Measurements from ENCODE around the gene NAT10. TPM values are rescaled to one million over a fixed set of nuclear protein-coding genes. Genes with fewer than 3 reads are reported as not detected.

The NAT10 gene
- polyA plus RNA-seq, 1 experiment = 35.0 TPM

DNA sequence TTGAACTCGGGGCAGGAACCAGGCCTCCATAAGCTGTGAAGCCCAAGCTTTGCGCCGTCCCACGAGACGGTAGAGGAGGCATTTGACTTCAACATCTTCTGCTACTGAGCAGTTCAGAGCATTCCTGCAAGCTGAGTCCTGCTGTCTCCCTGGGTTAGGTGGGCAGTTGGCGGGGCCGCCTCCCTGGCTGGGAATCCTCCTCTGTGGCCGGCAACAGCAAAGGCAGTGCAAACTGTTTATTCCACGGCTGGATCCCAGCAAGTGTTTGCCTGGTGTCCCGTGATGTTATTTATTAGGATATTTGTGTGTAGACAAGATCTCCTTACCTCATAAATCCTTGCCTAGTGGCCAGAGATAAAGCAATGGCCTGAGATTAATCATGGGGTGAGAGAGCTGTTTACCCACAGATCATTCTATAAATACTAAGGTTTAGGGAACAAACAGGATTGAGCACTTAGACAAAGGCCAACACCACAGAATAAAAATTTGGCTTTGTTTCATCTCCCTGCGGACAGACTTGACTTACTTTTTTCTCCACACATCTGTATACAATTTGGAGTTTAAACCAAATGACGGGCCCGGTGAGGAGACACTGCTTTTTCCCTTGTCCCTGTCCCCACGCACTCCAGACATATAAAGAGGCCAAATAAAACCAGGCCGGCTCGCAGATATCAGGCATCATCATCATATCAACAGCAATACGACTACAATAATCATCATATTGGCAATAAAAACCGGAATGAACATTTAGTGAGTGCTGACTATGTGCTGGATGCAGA, 63.4 kb downstream of the NAT10 start:
- TF ChIP-seq, protein P1, sequence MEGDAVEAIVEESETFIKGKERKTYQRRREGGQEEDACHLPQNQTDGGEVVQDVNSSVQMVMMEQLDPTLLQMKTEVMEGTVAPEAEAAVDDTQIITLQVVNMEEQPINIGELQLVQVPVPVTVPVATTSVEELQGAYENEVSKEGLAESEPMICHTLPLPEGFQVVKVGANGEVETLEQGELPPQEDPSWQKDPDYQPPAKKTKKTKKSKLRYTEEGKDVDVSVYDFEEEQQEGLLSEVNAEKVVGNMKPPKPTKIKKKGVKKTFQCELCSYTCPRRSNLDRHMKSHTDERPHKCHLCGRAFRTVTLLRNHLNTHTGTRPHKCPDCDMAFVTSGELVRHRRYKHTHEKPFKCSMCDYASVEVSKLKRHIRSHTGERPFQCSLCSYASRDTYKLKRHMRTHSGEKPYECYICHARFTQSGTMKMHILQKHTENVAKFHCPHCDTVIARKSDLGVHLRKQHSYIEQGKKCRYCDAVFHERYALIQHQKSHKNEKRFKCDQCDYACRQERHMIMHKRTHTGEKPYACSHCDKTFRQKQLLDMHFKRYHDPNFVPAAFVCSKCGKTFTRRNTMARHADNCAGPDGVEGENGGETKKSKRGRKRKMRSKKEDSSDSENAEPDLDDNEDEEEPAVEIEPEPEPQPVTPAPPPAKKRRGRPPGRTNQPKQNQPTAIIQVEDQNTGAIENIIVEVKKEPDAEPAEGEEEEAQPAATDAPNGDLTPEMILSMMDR (IDR thresholded peaks at IDR 0.05; ENCODE audit: insufficient read depth, low read depth, low read length) = no peak
- ChIA-PET CTCF (interaction anchor here (0.5 to 6.2 kb wide), 5 partner anchors 19 to 279 kb away, joined by 3 to 112 read pairs (median 3); partner anchors contain the start of gene ABTB2), POLR2A (no interaction called here)
- Histone ChIP-seq H3K27me3 (ENCODE audit: control insufficient read depth, insufficient read depth, low read length) (no peaks in the 10 kb centered on the region), H3K4me3 (ENCODE audit: low read depth, low read length) (no peak overlapping the region), H3K36me3 (ENCODE audit: control insufficient read depth, insufficient read depth, low read length) (peaks cover 2% of the 10 kb centered on the region; the same call in 1 of the 2 replicates)
- DNase-seq (ENCODE audit: low read depth) = peak; percentile 70

DNA sequence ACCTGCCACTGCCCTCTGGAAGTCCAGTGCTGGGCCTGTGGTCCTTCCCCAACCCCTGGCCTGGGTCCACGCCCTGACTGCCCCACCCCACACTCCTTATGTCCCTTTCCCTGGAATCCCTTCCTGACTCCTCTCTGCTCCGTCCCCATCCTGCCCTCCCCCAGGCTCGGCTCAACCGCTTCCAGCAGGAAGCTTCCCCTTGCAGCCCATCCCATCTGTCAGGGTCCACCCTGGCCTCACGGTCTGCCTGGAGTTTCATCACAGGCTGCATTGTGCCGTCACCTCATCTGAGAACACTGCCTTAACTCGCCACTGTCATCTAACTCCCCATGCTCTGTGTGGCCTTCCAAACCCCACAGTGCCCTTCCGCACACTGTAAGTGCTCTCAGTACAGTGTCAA, 64.3 kb downstream of the NAT10 start:
- Histone ChIP-seq H3K27me3 (ENCODE audit: control insufficient read depth, insufficient read depth, low read length) (no peaks in the 10 kb centered on the region), H3K36me3 (ENCODE audit: control insufficient read depth, insufficient read depth, low read length) (no peaks in the 10 kb centered on the region; the same call in 1 of the 2 replicates), H3K4me3 (ENCODE audit: low read depth, low read length) (no peak overlapping the region)
- TF ChIP-seq, protein P1 (IDR thresholded peaks at IDR 0.05; ENCODE audit: insufficient read depth, low read depth, low read length) = no peak
- no peak for DNase-seq (ENCODE audit: low read depth)
- CTCF ChIA-PET = interaction anchor here (0.5 to 6.2 kb wide), 5 partner anchors 19 to 279 kb away, joined by 3 to 112 read pairs (median 3); partner anchors contain the start of gene ABTB2
- POLR2A ChIA-PET = no interaction called here

DNA sequence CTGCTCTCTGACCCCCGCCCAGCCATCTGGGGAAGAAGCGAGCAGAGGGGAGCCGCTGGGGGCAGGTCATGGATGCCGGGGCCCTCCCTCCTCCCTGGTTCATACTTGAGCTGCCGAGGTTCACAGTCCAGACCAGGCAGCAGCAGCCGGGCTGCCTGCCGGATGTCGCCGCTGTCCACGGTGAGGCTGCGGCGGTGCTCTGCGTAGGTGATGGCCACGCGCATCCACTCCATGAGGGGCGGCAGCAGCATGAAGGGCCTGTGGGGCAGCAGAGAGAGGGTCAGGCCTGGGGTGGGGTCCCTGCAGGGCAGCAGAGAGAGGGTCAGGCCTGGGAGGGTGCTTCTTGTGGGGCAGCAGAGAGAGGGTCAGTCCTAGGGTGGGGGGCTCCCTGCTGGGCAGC, 67.6 kb downstream of the NAT10 start:
- CTCF ChIA-PET = interaction anchor here (0.9 to 6.2 kb wide), 4 partner anchors 14 to 188 kb away, joined by 3 to 112 read pairs (median 4); partner anchors contain the start of gene ABTB2
- no peak overlapping the region for H3K4me3 ChIP-seq (ENCODE audit: low read depth, low read length)
- POLR2A ChIA-PET = no interaction called here
- no peaks in the 10 kb centered on the region for H3K27me3 ChIP-seq (ENCODE audit: control insufficient read depth, insufficient read depth, low read length)
- no peaks in the 10 kb centered on the region; the same call in 1 of the 2 replicates for H3K36me3 ChIP-seq (ENCODE audit: control insufficient read depth, insufficient read depth, low read length)
- TF ChIP-seq, protein P1 (IDR thresholded peaks at IDR 0.05; ENCODE audit: insufficient read depth, low read depth, low read length) = no peak
- no peak for DNase-seq (ENCODE audit: low read depth)

DNA sequence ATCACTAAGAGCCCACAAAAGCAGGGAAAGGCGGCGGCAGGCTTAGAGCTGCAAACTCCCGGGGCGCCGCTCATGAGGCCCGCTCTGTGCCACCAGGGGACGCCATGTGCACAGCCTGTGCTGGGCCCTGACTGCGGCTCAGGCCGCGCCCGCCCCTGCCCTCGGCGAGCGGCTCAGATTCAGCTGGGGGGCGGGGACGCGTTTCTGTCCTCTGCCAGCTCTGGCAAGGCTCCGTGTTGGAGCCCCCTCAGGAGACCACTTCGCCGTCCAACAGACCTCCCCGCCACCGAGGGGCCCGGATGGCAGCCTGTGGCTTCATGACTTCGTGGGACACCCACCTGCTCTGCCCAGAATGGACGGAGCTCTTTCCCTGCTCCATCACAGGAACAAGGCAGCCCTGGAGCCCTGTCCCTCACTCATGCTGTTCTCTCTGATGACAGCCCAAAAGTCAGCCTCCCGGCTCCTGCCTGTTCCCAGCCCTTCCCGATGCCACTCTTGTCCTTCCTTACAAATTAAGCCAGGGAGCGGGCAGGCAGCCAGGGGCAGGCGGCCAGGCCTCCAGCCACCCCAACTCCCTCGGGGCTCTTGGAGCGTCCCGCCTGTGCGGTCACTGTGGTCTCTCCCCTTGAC, 69.1 kb downstream of the NAT10 start:
- TF ChIP-seq, protein P1 (IDR thresholded peaks at IDR 0.05; ENCODE audit: insufficient read depth, low read depth, low read length) = peak; percentile 99
- no peak for DNase-seq (ENCODE audit: low read depth)
- ChIA-PET CTCF (interaction anchor here (0.5 to 6.2 kb wide), 45 partner anchors 8 to 1735 kb away, joined by 3 to 112 read pairs (median 4); partner anchors contain the start of gene ABTB2), POLR2A (no interaction called here)
- H3K27me3 ChIP-seq (ENCODE audit: control insufficient read depth, insufficient read depth, low read length) = no peaks in the 10 kb centered on the region
- H3K4me3 ChIP-seq (ENCODE audit: low read depth, low read length) = peak overlapping the region; percentile 16; the same call in 1 of the 2 replicates
- no peaks in the 10 kb centered on the region; the same call in 1 of the 2 replicates for H3K36me3 ChIP-seq (ENCODE audit: control insufficient read depth, insufficient read depth, low read length)

All from BJ (cell line).